ENCODE results near the gene PTEN.

DNA sequence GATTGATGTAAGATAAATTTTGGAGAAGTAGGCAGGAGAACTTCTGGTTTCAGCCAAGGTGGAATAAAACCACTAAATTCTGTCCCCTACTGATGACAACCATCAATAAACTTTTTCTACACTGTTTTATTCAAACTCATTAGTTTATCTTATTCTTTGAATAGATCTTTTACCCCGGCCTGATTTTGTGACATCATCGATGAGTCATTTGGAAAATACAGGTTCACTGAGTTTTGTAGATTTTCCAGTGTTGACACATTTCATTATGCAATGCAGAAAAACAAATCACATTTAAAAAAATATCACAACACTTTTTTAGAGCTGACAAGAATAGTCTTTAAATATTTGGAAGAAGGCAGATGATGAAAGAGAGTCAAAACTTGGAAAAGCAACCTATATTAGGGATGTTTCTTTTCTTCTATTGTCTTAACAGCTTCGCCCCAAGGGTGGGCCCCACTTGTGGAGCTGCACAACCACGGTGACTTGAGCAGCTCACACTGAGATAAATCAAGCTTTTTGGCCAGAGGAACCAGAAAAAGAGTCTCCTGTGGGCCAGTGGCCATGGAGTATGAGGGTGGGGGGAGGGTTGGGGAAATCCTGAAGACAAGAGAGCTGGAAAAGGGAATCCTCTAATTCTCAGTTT, 112.8 kb downstream of the PTEN start:
- TF ChIP-seq CTCF (conservative IDR thresholded peaks at IDR 0.05; ENCODE audit: low read depth, low read length) (no peak), EZH2 (IDR thresholded peaks at IDR 0.05; ENCODE audit: borderline replicate concordance, low read depth, low read length, poor library complexity, severe bottlenecking) (no peak)

Data from A673 (cell line).